Fibroblast of lung (primary cell): ENCODE data around the gene AGL.

Experiments used
- EZH2 ChIP-seq: IDR thresholded peaks from 2 replicates; pipeline ENCODE4 v1.5.1; 2012; ENCODE audit warnings: low read length, control low read depth, mild to moderate bottlenecking; ENCODE audit errors: missing control alignments
- TF ChIP-seq, protein P1 (sequence below), 2 donors: IDR thresholded peaks in 1 of 2; conservative IDR thresholded peaks in 1 of 2; 1 replicate in 1 of 2; 2 replicates in 1 of 2; pipeline ENCODE4 v1.5.1; 2011 to 2012; ENCODE audit warnings: low read length in 2 of 2, control low read depth in 1 of 2, inconsistent platforms in 1 of 2, low read depth in 1 of 2, mild to moderate bottlenecking in 1 of 2

DNA sequence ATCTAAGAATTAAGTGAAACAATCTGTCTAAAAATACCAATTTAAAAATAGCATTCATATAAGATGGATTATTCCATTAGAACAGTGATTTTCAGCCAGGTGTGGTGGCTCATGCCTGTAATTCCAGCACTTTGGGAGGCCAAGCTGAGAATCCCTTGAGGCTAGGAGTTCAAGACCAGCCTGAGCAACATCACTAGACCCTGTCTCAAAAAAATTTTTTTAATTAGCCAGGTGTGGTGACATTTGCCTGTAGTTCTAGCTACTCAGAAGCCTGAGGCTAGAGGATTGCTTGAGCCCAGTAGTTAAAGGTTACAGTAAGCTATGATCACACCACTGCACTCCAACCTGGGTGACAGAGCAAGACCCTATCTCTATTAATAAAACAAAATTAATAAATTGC is 84.6 kb downstream of the AGL start:
- TF ChIP-seq, protein P1, sequence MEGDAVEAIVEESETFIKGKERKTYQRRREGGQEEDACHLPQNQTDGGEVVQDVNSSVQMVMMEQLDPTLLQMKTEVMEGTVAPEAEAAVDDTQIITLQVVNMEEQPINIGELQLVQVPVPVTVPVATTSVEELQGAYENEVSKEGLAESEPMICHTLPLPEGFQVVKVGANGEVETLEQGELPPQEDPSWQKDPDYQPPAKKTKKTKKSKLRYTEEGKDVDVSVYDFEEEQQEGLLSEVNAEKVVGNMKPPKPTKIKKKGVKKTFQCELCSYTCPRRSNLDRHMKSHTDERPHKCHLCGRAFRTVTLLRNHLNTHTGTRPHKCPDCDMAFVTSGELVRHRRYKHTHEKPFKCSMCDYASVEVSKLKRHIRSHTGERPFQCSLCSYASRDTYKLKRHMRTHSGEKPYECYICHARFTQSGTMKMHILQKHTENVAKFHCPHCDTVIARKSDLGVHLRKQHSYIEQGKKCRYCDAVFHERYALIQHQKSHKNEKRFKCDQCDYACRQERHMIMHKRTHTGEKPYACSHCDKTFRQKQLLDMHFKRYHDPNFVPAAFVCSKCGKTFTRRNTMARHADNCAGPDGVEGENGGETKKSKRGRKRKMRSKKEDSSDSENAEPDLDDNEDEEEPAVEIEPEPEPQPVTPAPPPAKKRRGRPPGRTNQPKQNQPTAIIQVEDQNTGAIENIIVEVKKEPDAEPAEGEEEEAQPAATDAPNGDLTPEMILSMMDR (conservative IDR thresholded peaks at IDR 0.05 in 1 of 2, IDR thresholded peaks at IDR 0.05 in 1 of 2; ENCODE audit: low read depth in 1 of 2, low read length in 2 of 2), result no peak
- TF ChIP-seq EZH2, result no peak
